ENCODE data around the gene DMWD. TPM values are rescaled to one million over a fixed set of nuclear protein-coding genes. Genes with fewer than 3 reads are reported as not detected.

Gene DMWD
- total and polyA plus RNA-seq, 2 donors (not counting 1 experiment from before 2014, with no cell fraction given), result 25.1 to 86.4 TPM

- Mint-ChIP-seq H3K27me3 (peaks cover 8% of the 10 kb centered on the region), H3K27ac (peak overlapping the region; percentile 81), H3K4me3 (peak overlapping the region; percentile 91), H3K9me3 (ENCODE audit: insufficient read depth) (no peaks in the 10 kb centered on the region), H3K4me1 (peaks cover 30% of the 10 kb centered on the region)
- intact Hi-C loops (cut with micrococcal nuclease), result loop anchor here (1.0 to 10.0 kb wide), 7 partner anchors 25 to 285 kb away; partner anchors contain the start of genes CCDC61, FBXO46, SYMPK and VASP
- H3K4me3 ChIP-seq (ENCODE audit: control extremely low read depth in 1 of 5, extremely low read depth in 1 of 5, insufficient read depth in 1 of 5, low read depth in 2 of 5, low read length in 4 of 5), result peak overlapping the region; percentile 40 to 73 (median 59)
- TF ChIP-seq CTCF (IDR thresholded peaks at IDR 0.05) (no peak), EZH2 (IDR thresholded peaks at IDR 0.05; ENCODE audit: borderline replicate concordance, insufficient read depth, low read depth, low read length, poor library complexity, severe bottlenecking) (no peak)
- peak overlapping the region; percentile 75 for H2AFZ ChIP-seq (ENCODE audit: insufficient read depth, low read depth, low read length, poor library complexity, severe bottlenecking)
- DNase-seq, result no peak
- peak overlapping the region; percentile 95 for H3K4me2 ChIP-seq (replicated peaks; ENCODE audit: low read depth, low read length, poor library complexity, severe bottlenecking)
- no peaks in the 10 kb centered on the region for H3K27me3 ChIP-seq (replicated peaks in 1 of 4; ENCODE audit: control extremely low read depth in 1 of 4, control insufficient read depth in 3 of 4, insufficient read depth in 4 of 4, low read length in 3 of 4)
- H3K9ac ChIP-seq (ENCODE audit: low read length), result peak overlapping the region; percentile 70
- peaks cover 24 to 29% of the 10 kb centered on the region in 2 donors for H3K4me1 ChIP-seq (ENCODE audit: control insufficient read depth in 2 of 2, insufficient read depth in 2 of 2, low read length in 2 of 2)
- ATAC-seq (ENCODE audit: low read depth), result no peak
- peaks cover 0 to 17% of the 10 kb centered on the region in 2 experiments for H3K36me3 ChIP-seq (replicated peaks in 1 of 2; ENCODE audit: control extremely low read depth in 1 of 2, control insufficient read depth in 1 of 2, extremely low read depth in 1 of 2, insufficient read depth in 2 of 2, low read length in 1 of 2)
- no peaks in the 10 kb centered on the region for H3K9me3 ChIP-seq (ENCODE audit: control extremely low read depth in 1 of 3, control insufficient read depth in 2 of 3, insufficient read depth in 1 of 3, low read length in 2 of 3)
- peaks cover 40% of the 10 kb centered on the region for H4K20me1 ChIP-seq (ENCODE audit: control insufficient read depth, insufficient read depth, low read length, poor library complexity, severe bottlenecking)
- H3K27ac ChIP-seq (ENCODE audit: low read length in 2 of 2), result peak overlapping the region in 1 of 2 donors; percentile 46
- 6% methylated on average over 31 of the region's 31 CpGs for WGBS (ENCODE audit: insufficient coverage)
- CTCF ChIA-PET, result interaction anchor here (1.0 to 3.5 kb wide), 7 partner anchors 7 to 99 kb away, joined by 3 to 13 read pairs (median 8); partner anchors contain the start of genes QPCTL and SIX5
- H3K79me2 ChIP-seq (ENCODE audit: control insufficient read depth, insufficient read depth, low read length), result peaks cover 32% of the 10 kb centered on the region
- POLR2A ChIA-PET, result interaction anchor here (1.0 to 1.7 kb wide), 2 partner anchors 22 to 75 kb away, joined by 4 to 18 read pairs; partner anchors contain the start of gene SIX5
Observed at GRCh38 chr19:45791744-45792469, 738 bp downstream of the DMWD start.

DNA sequence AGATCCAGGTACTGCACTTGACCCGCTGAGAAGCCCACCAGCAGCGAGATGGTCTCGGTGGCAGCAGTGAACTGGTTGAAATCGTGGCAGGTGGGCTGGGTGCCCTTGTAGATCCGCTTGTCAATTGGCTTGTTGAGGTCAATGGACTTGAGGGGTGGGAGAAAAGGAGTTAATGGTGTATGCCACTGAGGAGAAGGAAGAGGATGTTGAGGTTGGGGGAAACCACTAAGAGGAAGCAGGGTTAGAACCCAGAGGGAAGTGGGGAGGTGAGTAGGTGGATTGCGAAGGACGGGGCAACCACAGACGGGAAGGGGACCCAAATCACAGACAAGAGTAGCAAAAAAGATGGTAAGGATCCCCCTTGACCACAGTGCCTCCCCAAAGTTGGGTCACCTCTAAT, 1.7 kb downstream of the DMWD start:
- H3K4me1 Mint-ChIP-seq, result peaks cover 30% of the 10 kb centered on the region
- peak overlapping the region in 1 of 5 experiments; percentile 73 for H3K4me3 ChIP-seq (ENCODE audit: control extremely low read depth in 1 of 5, extremely low read depth in 1 of 5, insufficient read depth in 1 of 5, low read depth in 2 of 5, low read length in 4 of 5)
- DNase-seq, result peak; percentile 67
- peak overlapping the region; percentile 91 for H3K4me3 Mint-ChIP-seq
- no peak overlapping the region for H3K9ac ChIP-seq (ENCODE audit: low read length)
- H3K9me3 ChIP-seq (ENCODE audit: control extremely low read depth in 1 of 3, control insufficient read depth in 2 of 3, insufficient read depth in 1 of 3, low read length in 2 of 3), result no peaks in the 10 kb centered on the region
- CTCF ChIA-PET, result interaction anchor here (0.8 to 3.5 kb wide), 5 partner anchors 8 to 26 kb away, joined by 4 to 13 read pairs (median 6); partner anchors contain the start of gene SIX5
- peaks cover 24 to 29% of the 10 kb centered on the region in 2 donors for H3K4me1 ChIP-seq (ENCODE audit: control insufficient read depth in 2 of 2, insufficient read depth in 2 of 2, low read length in 2 of 2)
- no peak overlapping the region for H2AFZ ChIP-seq (ENCODE audit: insufficient read depth, low read depth, low read length, poor library complexity, severe bottlenecking)
- peaks cover 32% of the 10 kb centered on the region for H3K79me2 ChIP-seq (ENCODE audit: control insufficient read depth, insufficient read depth, low read length)
- POLR2A ChIA-PET, result no interaction called here
- no peak for ATAC-seq (ENCODE audit: low read depth)
- H4K20me1 ChIP-seq (ENCODE audit: control insufficient read depth, insufficient read depth, low read length, poor library complexity, severe bottlenecking), result peaks cover 49% of the 10 kb centered on the region
- intact Hi-C loops (cut with micrococcal nuclease), result loop anchor here (5.0 to 10.0 kb wide), 2 partner anchors 74 to 204 kb away; partner anchors contain the start of gene CCDC61
- TF ChIP-seq EZH2 (IDR thresholded peaks at IDR 0.05; ENCODE audit: borderline replicate concordance, insufficient read depth, low read depth, low read length, poor library complexity, severe bottlenecking), result no peak
- TF ChIP-seq CTCF (IDR thresholded peaks at IDR 0.05), result no peak
- H3K4me2 ChIP-seq (replicated peaks; ENCODE audit: low read depth, low read length, poor library complexity, severe bottlenecking), result peak overlapping the region; percentile 95
- no peak overlapping the region for H3K27ac ChIP-seq (ENCODE audit: low read length in 2 of 2)
- 14% methylated on average over 5 of the region's 8 CpGs for WGBS (ENCODE audit: insufficient coverage)
- H3K27me3 ChIP-seq (replicated peaks in 1 of 4; ENCODE audit: control extremely low read depth in 1 of 4, control insufficient read depth in 3 of 4, insufficient read depth in 4 of 4, low read length in 3 of 4), result no peaks in the 10 kb centered on the region
- no peaks in the 10 kb centered on the region for H3K9me3 Mint-ChIP-seq (ENCODE audit: insufficient read depth)
- H3K27ac Mint-ChIP-seq, result peak overlapping the region; percentile 56
- H3K36me3 ChIP-seq (replicated peaks in 1 of 2; ENCODE audit: control extremely low read depth in 1 of 2, control insufficient read depth in 1 of 2, extremely low read depth in 1 of 2, insufficient read depth in 2 of 2, low read length in 1 of 2), result peaks cover 0 to 26% of the 10 kb centered on the region in 2 experiments
- H3K27me3 Mint-ChIP-seq, result peaks cover 8% of the 10 kb centered on the region
